ENCODE measurements around the gene KCNQ5. TPM values are rescaled to one million over a fixed set of nuclear protein-coding genes. Genes with fewer than 3 reads are reported as not detected.

The KCNQ5 gene
- total RNA-seq, 1 experiment from 2014 or later = 17.8 TPM

DNA sequence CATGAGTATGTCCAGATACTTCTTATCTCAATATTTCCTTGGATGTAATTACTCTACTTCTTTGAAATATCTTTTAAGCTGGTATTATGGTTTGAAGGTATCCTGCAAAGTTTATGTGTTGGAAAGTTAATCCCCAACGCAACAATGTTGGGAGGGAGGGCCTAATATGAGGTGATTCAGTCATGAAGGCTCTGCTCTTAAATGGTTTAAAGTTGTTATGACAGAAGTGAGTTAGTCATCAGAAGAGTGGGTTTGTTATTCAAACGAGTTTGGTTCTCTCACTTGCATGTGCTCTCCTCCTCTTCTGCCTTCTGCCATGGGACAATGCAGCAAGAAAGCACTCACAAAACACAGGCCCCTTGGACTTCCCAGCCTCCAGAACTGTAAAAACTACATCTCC, 176.3 kb downstream of the KCNQ5 start:
- Histone ChIP-seq H3K4me1 (ENCODE audit: insufficient read depth, low read length, poor library complexity, severe bottlenecking) (peaks cover 14% of the 10 kb centered on the region), H3K27me3 (replicated peaks; ENCODE audit: insufficient read depth, low read depth, low read length, poor library complexity) (no peaks in the 10 kb centered on the region), H3K4me3 (ENCODE audit: low read depth, low read length, poor library complexity, severe bottlenecking) (no peak overlapping the region), H3K36me3 (ENCODE audit: insufficient read depth, low read length, poor library complexity, severe bottlenecking) (no peaks in the 10 kb centered on the region), H3K27ac (ENCODE audit: low read depth, low read length, poor library complexity, severe bottlenecking) (no peak overlapping the region), H3K9me3 (ENCODE audit: low read depth, low read length, poor library complexity, severe bottlenecking) (no peaks in the 10 kb centered on the region)
- CTCF ChIA-PET = no interaction called here
- BruUV-seq (replicated peaks) = no TSS peak
- POLR2A ChIA-PET (ENCODE audit: low non-redundant PET) = no interaction called here
- no peak for TF ChIP-seq EZH2 (IDR thresholded peaks at IDR 0.05; ENCODE audit: borderline replicate concordance, low read depth, low read length, poor library complexity, severe bottlenecking)
- TF ChIP-seq, protein P1, sequence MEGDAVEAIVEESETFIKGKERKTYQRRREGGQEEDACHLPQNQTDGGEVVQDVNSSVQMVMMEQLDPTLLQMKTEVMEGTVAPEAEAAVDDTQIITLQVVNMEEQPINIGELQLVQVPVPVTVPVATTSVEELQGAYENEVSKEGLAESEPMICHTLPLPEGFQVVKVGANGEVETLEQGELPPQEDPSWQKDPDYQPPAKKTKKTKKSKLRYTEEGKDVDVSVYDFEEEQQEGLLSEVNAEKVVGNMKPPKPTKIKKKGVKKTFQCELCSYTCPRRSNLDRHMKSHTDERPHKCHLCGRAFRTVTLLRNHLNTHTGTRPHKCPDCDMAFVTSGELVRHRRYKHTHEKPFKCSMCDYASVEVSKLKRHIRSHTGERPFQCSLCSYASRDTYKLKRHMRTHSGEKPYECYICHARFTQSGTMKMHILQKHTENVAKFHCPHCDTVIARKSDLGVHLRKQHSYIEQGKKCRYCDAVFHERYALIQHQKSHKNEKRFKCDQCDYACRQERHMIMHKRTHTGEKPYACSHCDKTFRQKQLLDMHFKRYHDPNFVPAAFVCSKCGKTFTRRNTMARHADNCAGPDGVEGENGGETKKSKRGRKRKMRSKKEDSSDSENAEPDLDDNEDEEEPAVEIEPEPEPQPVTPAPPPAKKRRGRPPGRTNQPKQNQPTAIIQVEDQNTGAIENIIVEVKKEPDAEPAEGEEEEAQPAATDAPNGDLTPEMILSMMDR (conservative IDR thresholded peaks at IDR 0.05; ENCODE audit: low read depth, low read length) = no peak
- intact Hi-C loops (cut with micrococcal nuclease; ENCODE audit: unreplicated experiment) = no loop called here
- peak; percentile 14 for DNase-seq (ENCODE audit: low spot score)

- no peak overlapping the region for H3K27ac ChIP-seq (ENCODE audit: low read depth, low read length, poor library complexity, severe bottlenecking)
- DNase-seq (ENCODE audit: low spot score) = no peak
- H3K36me3 ChIP-seq (ENCODE audit: insufficient read depth, low read length, poor library complexity, severe bottlenecking) = no peaks in the 10 kb centered on the region
- intact Hi-C loops (cut with micrococcal nuclease; ENCODE audit: unreplicated experiment) = loop anchor here (5.0 kb wide), 1 partner anchor 97 kb away; no protein-coding TSS in a partner anchor
- TF ChIP-seq, protein P1 (conservative IDR thresholded peaks at IDR 0.05; ENCODE audit: low read depth, low read length) = no peak
- no peak for TF ChIP-seq EZH2 (IDR thresholded peaks at IDR 0.05; ENCODE audit: borderline replicate concordance, low read depth, low read length, poor library complexity, severe bottlenecking)
- CTCF ChIA-PET = no interaction called here
- no peaks in the 10 kb centered on the region for H3K27me3 ChIP-seq (replicated peaks; ENCODE audit: insufficient read depth, low read depth, low read length, poor library complexity)
- H3K4me3 ChIP-seq (ENCODE audit: low read depth, low read length, poor library complexity, severe bottlenecking) = no peak overlapping the region
- no TSS peak for BruUV-seq (replicated peaks)
- H3K4me1 ChIP-seq (ENCODE audit: insufficient read depth, low read length, poor library complexity, severe bottlenecking) = peaks cover 5% of the 10 kb centered on the region
- POLR2A ChIA-PET (ENCODE audit: low non-redundant PET) = no interaction called here
- no peaks in the 10 kb centered on the region for H3K9me3 ChIP-seq (ENCODE audit: low read depth, low read length, poor library complexity, severe bottlenecking)
Observed at GRCh38 chr6:72809746-72810379, 188.0 kb downstream of the KCNQ5 start.

- CTCF ChIA-PET = no interaction called here
Observed at GRCh38 chr6:72810571-72811280, 188.9 kb downstream of the KCNQ5 start.

More at GRCh38 chr6:72810571-72811280, 188.9 kb downstream of the KCNQ5 start:
- TF ChIP-seq EZH2 (IDR thresholded peaks at IDR 0.05; ENCODE audit: borderline replicate concordance, low read depth, low read length, poor library complexity, severe bottlenecking) = no peak
- TF ChIP-seq, protein P1 (conservative IDR thresholded peaks at IDR 0.05; ENCODE audit: low read depth, low read length) = no peak
- Histone ChIP-seq H3K4me3 (ENCODE audit: low read depth, low read length, poor library complexity, severe bottlenecking) (no peak overlapping the region), H3K4me1 (ENCODE audit: insufficient read depth, low read length, poor library complexity, severe bottlenecking) (peaks cover 5% of the 10 kb centered on the region), H3K36me3 (ENCODE audit: insufficient read depth, low read length, poor library complexity, severe bottlenecking) (no peaks in the 10 kb centered on the region), H3K27ac (ENCODE audit: low read depth, low read length, poor library complexity, severe bottlenecking) (no peak overlapping the region), H3K9me3 (ENCODE audit: low read depth, low read length, poor library complexity, severe bottlenecking) (no peaks in the 10 kb centered on the region), H3K27me3 (replicated peaks; ENCODE audit: insufficient read depth, low read depth, low read length, poor library complexity) (no peaks in the 10 kb centered on the region)
- intact Hi-C loops (cut with micrococcal nuclease; ENCODE audit: unreplicated experiment) = loop anchor here (5.0 kb wide), 1 partner anchor 97 kb away; no protein-coding TSS in a partner anchor
- no TSS peak for BruUV-seq (replicated peaks)
- POLR2A ChIA-PET (ENCODE audit: low non-redundant PET) = no interaction called here
- DNase-seq (ENCODE audit: low spot score) = no peak
